ENCODE measurements around the gene EDIL3. TPM values are rescaled to one million over a fixed set of nuclear protein-coding genes. Genes with fewer than 3 reads are reported as not detected.

EDIL3 gene
- total and polyA plus RNA-seq, 10 of the 15 experiments (the other 5 are each of a cell fraction or from before 2014, with no cell fraction given): 0.01 to 0.62 (median 0.20) TPM

DNA sequence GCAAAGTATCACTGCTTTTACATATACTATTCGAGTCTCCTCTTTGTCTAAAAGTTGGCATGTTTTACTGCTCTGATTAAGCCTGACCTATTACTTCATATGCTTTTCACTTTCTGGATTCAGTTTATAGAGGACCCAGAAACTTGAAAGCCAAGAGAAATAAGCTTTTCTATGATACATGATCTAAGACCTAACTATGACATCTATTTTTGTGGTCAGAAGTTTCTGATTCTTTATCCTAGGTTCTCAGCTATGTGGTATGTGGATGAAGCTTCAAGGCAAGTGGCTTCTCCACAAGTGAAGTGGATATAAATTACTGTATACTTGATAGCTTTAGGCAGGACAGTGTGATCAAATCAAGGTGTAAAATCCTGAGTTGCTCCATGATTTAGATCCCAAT, 6.3 kb downstream of the EDIL3 start:
- RAD21 ChIA-PET (ENCODE audit: unreplicated experiment): no interaction called here
- no peak for DNase-seq (ENCODE audit: low read depth, low spot score)
- WGBS (ENCODE audit: insufficient coverage, insufficient replicate concordance, low lambda C conversion rate, missing lambda C conversion rate): 0% methylated on average over 1 of the region's 1 CpG
- Histone ChIP-seq H4K20me1 (ENCODE audit: control insufficient read depth, insufficient read depth) (no peaks in the 10 kb centered on the region), H3K27ac (ENCODE audit: control insufficient read depth, insufficient read depth) (no peak overlapping the region), H3K9ac (ENCODE audit: control insufficient read depth, insufficient read depth, low read length) (no peak overlapping the region), H3K4me2 (ENCODE audit: control insufficient read depth, insufficient read depth) (no peak overlapping the region), H3K79me2 (ENCODE audit: control insufficient read depth, insufficient read depth, low read length) (no peaks in the 10 kb centered on the region), H3K36me3 (ENCODE audit: control insufficient read depth in 2 of 2, insufficient read depth in 2 of 2, low read length in 1 of 2) (no peaks in the 10 kb centered on the region), H2AFZ (ENCODE audit: control insufficient read depth, low read depth, low read length) (no peak overlapping the region), H3K4me3 (no peak overlapping the region), H3K9me3 (replicated peaks; ENCODE audit: control insufficient read depth, insufficient read depth, low read length) (no peaks in the 10 kb centered on the region), H3K27me3 (replicated peaks in 1 of 2; ENCODE audit: control insufficient read depth in 2 of 2, insufficient read depth in 2 of 2, low read length in 1 of 2) (peaks cover 6% of the 10 kb centered on the region in 2 experiments), H3K4me1 (ENCODE audit: control insufficient read depth, insufficient read depth, low read length) (no peaks in the 10 kb centered on the region)
- BruUV-seq (replicated peaks): no TSS peak
- CTCF ChIA-PET: interaction anchor here (1.0 to 1.8 kb wide), 2 partner anchors 103 to 289 kb away, joined by 3 to 5 read pairs; no protein-coding TSS in a partner anchor
- no peak for FAIRE-seq
- TF ChIP-seq KLF5 (IDR thresholded peaks at IDR 0.05; ENCODE audit: partially characterized antibody): no peak
- TF ChIP-seq, protein P1, sequence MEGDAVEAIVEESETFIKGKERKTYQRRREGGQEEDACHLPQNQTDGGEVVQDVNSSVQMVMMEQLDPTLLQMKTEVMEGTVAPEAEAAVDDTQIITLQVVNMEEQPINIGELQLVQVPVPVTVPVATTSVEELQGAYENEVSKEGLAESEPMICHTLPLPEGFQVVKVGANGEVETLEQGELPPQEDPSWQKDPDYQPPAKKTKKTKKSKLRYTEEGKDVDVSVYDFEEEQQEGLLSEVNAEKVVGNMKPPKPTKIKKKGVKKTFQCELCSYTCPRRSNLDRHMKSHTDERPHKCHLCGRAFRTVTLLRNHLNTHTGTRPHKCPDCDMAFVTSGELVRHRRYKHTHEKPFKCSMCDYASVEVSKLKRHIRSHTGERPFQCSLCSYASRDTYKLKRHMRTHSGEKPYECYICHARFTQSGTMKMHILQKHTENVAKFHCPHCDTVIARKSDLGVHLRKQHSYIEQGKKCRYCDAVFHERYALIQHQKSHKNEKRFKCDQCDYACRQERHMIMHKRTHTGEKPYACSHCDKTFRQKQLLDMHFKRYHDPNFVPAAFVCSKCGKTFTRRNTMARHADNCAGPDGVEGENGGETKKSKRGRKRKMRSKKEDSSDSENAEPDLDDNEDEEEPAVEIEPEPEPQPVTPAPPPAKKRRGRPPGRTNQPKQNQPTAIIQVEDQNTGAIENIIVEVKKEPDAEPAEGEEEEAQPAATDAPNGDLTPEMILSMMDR (IDR thresholded peaks at IDR 0.05 in 2 of 3, conservative IDR thresholded peaks at IDR 0.05 in 1 of 3; ENCODE audit: control insufficient read depth in 2 of 3, extremely low read depth in 1 of 3, insufficient read depth in 1 of 3, low read depth in 3 of 3, low read length in 3 of 3): no peak
- no peak for TF ChIP-seq MEF2B (IDR thresholded peaks at IDR 0.05; ENCODE audit: partially characterized antibody, poor library complexity, severe bottlenecking)
- no peak for TF ChIP-seq SRF (IDR thresholded peaks at IDR 0.05; ENCODE audit: low read depth in 2 of 2, low read length in 2 of 2)
- no peak for TF ChIP-seq CBX5 (IDR thresholded peaks at IDR 0.05; ENCODE audit: low read depth)
- no peak for TF ChIP-seq NBN (IDR thresholded peaks at IDR 0.05)
- no peak for TF ChIP-seq ZNF24 (IDR thresholded peaks at IDR 0.05)
- no peak for TF ChIP-seq JUNB (IDR thresholded peaks at IDR 0.05)
- TF ChIP-seq NFIC (IDR thresholded peaks at IDR 0.05; ENCODE audit: low read depth, low read length): no peak
- TF ChIP-seq PAX8 (IDR thresholded peaks at IDR 0.05): no peak
- no peak for TF ChIP-seq EP300 (IDR thresholded peaks at IDR 0.05; ENCODE audit: borderline replicate concordance in 1 of 2, control insufficient read depth in 1 of 2, low read depth in 2 of 2, low read length in 2 of 2)
- TF ChIP-seq YBX1 (IDR thresholded peaks at IDR 0.05): no peak
- TF ChIP-seq RAD51 (IDR thresholded peaks at IDR 0.05): no peak
- intact Hi-C loops (cut with micrococcal nuclease; ENCODE audit: unreplicated experiment) (loop anchor here (5.0 kb wide), 1 partner anchor 101 kb away; no protein-coding TSS in a partner anchor), in situ Hi-C loops (cut with MboI) (no loop called here)
- no peak for ATAC-seq
- POLR2A ChIA-PET: no interaction called here
- SMC1A ChIA-PET (ENCODE audit: uncharacterized antibody, unreplicated experiment): interaction anchor here (1.1 kb wide), 1 partner anchor 8 kb away, joined by 4 read pairs; no protein-coding TSS in a partner anchor
